GM19395 (cell line): Measurements from ENCODE around the gene MTMR6.

Experiments used
- ATAC-seq: cut with Tn5 transposase; IDR thresholded peaks from one replicate; pipeline ENCODE4 v1.9.1; 2021; ENCODE audit warnings: mild to moderate bottlenecking, moderate library complexity; ENCODE audit not compliant: unreplicated experiment

The MTMR6 gene

GRCh38 chr13:25222740-25223139 is 64.5 kb downstream of the MTMR6 start:
- ATAC-seq: no peak

GRCh38 chr13:25218019-25218418 is 69.3 kb downstream of the MTMR6 start:
- ATAC-seq: no peak

GRCh38 chr13:25217023-25217885 is 70.0 kb downstream of the MTMR6 start:
- no peak for ATAC-seq

GRCh38 chr13:25215253-25215575 is 72.1 kb downstream of the MTMR6 start:
- ATAC-seq: no peak

- no peak for ATAC-seq
These were observed 72.6 kb downstream of the MTMR6 start for GRCh38 chr13:25214491-25215252.

GRCh38 chr13:25213715-25214114 is 73.6 kb downstream of the MTMR6 start:
- ATAC-seq: no peak

- no peak for ATAC-seq
These were observed 76.3 kb downstream of the MTMR6 start for GRCh38 chr13:25210842-25211569.

- ATAC-seq: no peak
These were observed 79.9 kb downstream of the MTMR6 start for GRCh38 chr13:25207291-25207810.

GRCh38 chr13:25204863-25205262 is 82.4 kb downstream of the MTMR6 start:
- ATAC-seq: no peak

GRCh38 chr13:25203127-25203740 is 84.1 kb downstream of the MTMR6 start:
- no peak for ATAC-seq

- no peak for ATAC-seq
These were observed 86.5 kb downstream of the MTMR6 start for GRCh38 chr13:25200783-25201182.

- ATAC-seq: no peak
These were observed 88.6 kb downstream of the MTMR6 start for GRCh38 chr13:25198647-25199046.

- no peak for ATAC-seq
These were observed 90.3 kb downstream of the MTMR6 start for GRCh38 chr13:25196971-25197370.
